Measurements from ENCODE around the gene FOXF2. TPM values are rescaled to one million over a fixed set of nuclear protein-coding genes. Genes with fewer than 3 reads are reported as not detected.

The FOXF2 gene
- total and polyA plus RNA-seq, 10 of the 15 experiments (the other 5 are each of a cell fraction or from before 2014, with no cell fraction given) = not detected

- Histone ChIP-seq H3K27ac (ENCODE audit: control insufficient read depth, insufficient read depth) (no peak overlapping the region), H4K20me1 (ENCODE audit: control insufficient read depth, insufficient read depth) (no peaks in the 10 kb centered on the region), H3K79me2 (ENCODE audit: control insufficient read depth, insufficient read depth, low read length) (no peaks in the 10 kb centered on the region), H3K27me3 (replicated peaks in 1 of 2; ENCODE audit: control insufficient read depth in 2 of 2, insufficient read depth in 2 of 2, low read length in 1 of 2) (peaks cover 4 to 12% of the 10 kb centered on the region in 2 experiments; a peak in 3 of 4 replicates), H2AFZ (ENCODE audit: control insufficient read depth, low read depth, low read length) (no peak overlapping the region), H3K4me3 (no peak overlapping the region), H3K9me3 (replicated peaks; ENCODE audit: control insufficient read depth, insufficient read depth, low read length) (no peaks in the 10 kb centered on the region; the same call in 1 of the 3 replicates), H3K4me2 (ENCODE audit: control insufficient read depth, insufficient read depth) (no peak overlapping the region), H3K9ac (ENCODE audit: control insufficient read depth, insufficient read depth, low read length) (no peak overlapping the region), H3K4me1 (ENCODE audit: control insufficient read depth, insufficient read depth, low read length) (no peaks in the 10 kb centered on the region), H3K36me3 (ENCODE audit: control insufficient read depth in 2 of 2, insufficient read depth in 2 of 2, low read length in 1 of 2) (no peaks in the 10 kb centered on the region)
- 10% methylated on average over 1 of the region's 1 CpG for WGBS (ENCODE audit: insufficient coverage, insufficient replicate concordance, low lambda C conversion rate, missing lambda C conversion rate)
- no TSS peak for BruUV-seq (replicated peaks)
- POLR2A ChIA-PET = no interaction called here
- SMC1A ChIA-PET (ENCODE audit: uncharacterized antibody, unreplicated experiment) = interaction anchor here (0.9 kb wide), 1 partner anchor 9 kb away, joined by 4 read pairs; no protein-coding TSS in a partner anchor
- CTCF ChIA-PET = interaction anchor here (1.1 to 1.5 kb wide), 2 partner anchors 20 to 779 kb away, joined by 3 read pairs; no protein-coding TSS in a partner anchor
- RAD21 ChIA-PET (ENCODE audit: unreplicated experiment) = no interaction called here
- intact Hi-C loops (cut with micrococcal nuclease; ENCODE audit: unreplicated experiment) (no loop called here), in situ Hi-C loops (cut with MboI) (no loop called here)
- FAIRE-seq = no peak
- no peak for ATAC-seq
- DNase-seq (ENCODE audit: low read depth, low spot score) = no peak
- no peak for TF ChIP-seq CBFB (IDR thresholded peaks at IDR 0.05; ENCODE audit: low read depth)
- no peak for TF ChIP-seq CUX1 (IDR thresholded peaks at IDR 0.05; ENCODE audit: insufficient replicate concordance, low read depth, low read length)
- no peak for TF ChIP-seq WRNIP1 (IDR thresholded peaks at IDR 0.05; ENCODE audit: borderline replicate concordance, low read depth, low read length)
- no peak for TF ChIP-seq ZNF687 (IDR thresholded peaks at IDR 0.05)
- TF ChIP-seq PAX8 (IDR thresholded peaks at IDR 0.05) = no peak
- no peak for TF ChIP-seq USF1 (IDR thresholded peaks at IDR 0.05; ENCODE audit: borderline replicate concordance, extremely low read length, insufficient read depth, low read depth, low read length)
- no peak for TF ChIP-seq POLR2AphosphoS5 (IDR thresholded peaks at IDR 0.05; ENCODE audit: low read length)
- TF ChIP-seq FOXK2 (IDR thresholded peaks at IDR 0.05) = no peak
- no peak for TF ChIP-seq BMI1 (IDR thresholded peaks at IDR 0.05; ENCODE audit: borderline replicate concordance)
- TF ChIP-seq ZBTB11 (CRISPR knock-in tag; IDR thresholded peaks at IDR 0.05) = no peak
- no peak for TF ChIP-seq KDM1A (IDR thresholded peaks at IDR 0.05; ENCODE audit: borderline replicate concordance)
These were observed 16.7 kb upstream of the FOXF2 start for GRCh38 chr6:1372690-1373089.
